AG09319 (cell line): Measurements from ENCODE around the gene MYH15.

Source experiments
- DNase-seq: peaks from one replicate; pipeline ENCODE4 v3.0.0-alpha.2; 2010; ENCODE audit warnings: low read depth; ENCODE audit errors: extremely low read depth
- CTCF ChIP-seq: IDR thresholded peaks from 2 replicates; pipeline ENCODE4 v1.5.1; 2011; ENCODE audit warnings: low read depth, mild to moderate bottlenecking, inconsistent platforms, low read length, moderate library complexity

The MYH15 gene

DNA sequence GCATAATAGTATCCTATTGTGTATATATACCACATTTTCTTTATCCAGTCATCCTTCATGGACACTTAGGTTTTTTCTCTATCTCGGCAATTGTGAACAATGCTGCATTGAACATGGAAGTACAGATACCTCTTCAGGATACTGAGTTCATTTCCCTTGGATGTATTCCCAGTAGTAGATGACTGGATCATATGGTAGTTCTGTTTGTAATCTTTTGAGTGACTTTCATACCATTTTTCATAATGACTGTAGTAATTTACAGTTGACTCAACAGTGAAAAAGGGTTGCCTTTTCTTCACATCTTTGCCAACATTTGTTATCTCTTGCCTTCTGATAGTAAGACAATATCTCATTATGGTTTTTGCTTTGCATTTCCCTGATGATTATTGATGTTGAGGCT lies 21.8 kb downstream of the MYH15 start:
- DNase-seq, result no peak
- TF ChIP-seq CTCF, result no peak

GRCh38 chr3:108487439-108487838 lies 23.0 kb downstream of the MYH15 start:
- TF ChIP-seq CTCF, result no peak
- no peak for DNase-seq

- no peak for DNase-seq
These were observed 23.5 kb downstream of the MYH15 start for GRCh38 chr3:108486941-108487340.

GRCh38 chr3:108486338-108486737 lies 24.1 kb downstream of the MYH15 start:
- no peak for TF ChIP-seq CTCF
- DNase-seq, result no peak

More at GRCh38 chr3:108486941-108487340, 23.5 kb downstream of the MYH15 start:
- TF ChIP-seq CTCF, result no peak

- TF ChIP-seq CTCF, result no peak
- no peak for DNase-seq
These were observed 25.2 kb downstream of the MYH15 start for GRCh38 chr3:108485146-108485545.

- TF ChIP-seq CTCF, result no peak
- DNase-seq, result no peak
These were observed 31.2 kb downstream of the MYH15 start for GRCh38 chr3:108479224-108479623.

- DNase-seq, result peak; percentile 47
- peak; percentile 73 for TF ChIP-seq CTCF
These were observed 32.8 kb downstream of the MYH15 start for GRCh38 chr3:108477511-108478147.
